ENCODE results near the gene FAM8A1.
A peak's percentile ranks its signal among the peaks of the same experiment; 100 is the strongest.

- peak; percentile 4 to 11 for TF ChIP-seq CTCF (IDR thresholded peaks at IDR 0.05; ENCODE audit: extremely low read depth in 1 of 2, insufficient read depth in 1 of 2, low read depth in 1 of 2, low read length in 2 of 2)
- TF ChIP-seq POLR2A (IDR thresholded peaks at IDR 0.05; ENCODE audit: low read depth, low read length): no peak
- no peak for TF ChIP-seq POLR2AphosphoS5 (IDR thresholded peaks at IDR 0.05; ENCODE audit: insufficient read depth, low read depth, low read length)
- TF ChIP-seq EZH2 (IDR thresholded peaks at IDR 0.05; ENCODE audit: borderline replicate concordance, low read depth, low read length, severe bottlenecking): no peak
- TF ChIP-seq MYC (IDR thresholded peaks at IDR 0.05; ENCODE audit: low read depth, low read length): no peak
- no peak for TF ChIP-seq JUN (IDR thresholded peaks at IDR 0.05; ENCODE audit: borderline replicate concordance, insufficient read depth, insufficient read length, low read depth)
Observed at GRCh38 chr6:17585766-17586490, 14.2 kb upstream of the FAM8A1 start.
